Left hindlimb (tissue), 1 donor: ENCODE data around the gene PRDM11.

ENCODE experiments used
- DNase-seq: peaks from one replicate; pipeline ENCODE4 v3.0.0-alpha.2; 2018

PRDM11 gene

DNA sequence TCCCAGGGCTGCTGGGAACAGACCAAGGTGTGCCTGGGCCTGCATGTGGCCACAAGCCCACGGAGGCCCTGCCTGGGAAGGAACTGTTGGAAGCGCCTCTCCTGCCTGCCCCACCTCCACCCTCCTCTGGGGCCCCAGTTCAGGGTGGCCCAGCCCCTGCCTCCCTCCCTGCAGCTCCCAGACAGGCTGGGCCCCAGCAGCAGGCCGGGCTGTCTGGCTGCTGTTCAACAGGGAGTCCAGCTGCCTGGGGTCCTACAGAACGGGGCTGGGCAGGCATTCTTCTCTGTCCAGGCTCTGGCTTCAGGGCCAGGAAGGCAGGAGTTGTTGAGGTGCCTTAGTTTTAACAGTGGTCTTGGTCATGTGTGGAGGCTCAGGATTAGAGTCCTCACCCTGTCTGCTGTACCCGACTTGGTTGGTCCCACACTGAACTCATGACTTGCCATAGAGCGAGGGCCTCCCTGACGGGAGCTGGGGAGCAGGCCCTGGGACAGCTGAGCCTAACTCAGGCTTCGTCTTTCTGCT, 11.8 kb downstream of the PRDM11 start:
- DNase-seq, result peak; percentile 81

DNA sequence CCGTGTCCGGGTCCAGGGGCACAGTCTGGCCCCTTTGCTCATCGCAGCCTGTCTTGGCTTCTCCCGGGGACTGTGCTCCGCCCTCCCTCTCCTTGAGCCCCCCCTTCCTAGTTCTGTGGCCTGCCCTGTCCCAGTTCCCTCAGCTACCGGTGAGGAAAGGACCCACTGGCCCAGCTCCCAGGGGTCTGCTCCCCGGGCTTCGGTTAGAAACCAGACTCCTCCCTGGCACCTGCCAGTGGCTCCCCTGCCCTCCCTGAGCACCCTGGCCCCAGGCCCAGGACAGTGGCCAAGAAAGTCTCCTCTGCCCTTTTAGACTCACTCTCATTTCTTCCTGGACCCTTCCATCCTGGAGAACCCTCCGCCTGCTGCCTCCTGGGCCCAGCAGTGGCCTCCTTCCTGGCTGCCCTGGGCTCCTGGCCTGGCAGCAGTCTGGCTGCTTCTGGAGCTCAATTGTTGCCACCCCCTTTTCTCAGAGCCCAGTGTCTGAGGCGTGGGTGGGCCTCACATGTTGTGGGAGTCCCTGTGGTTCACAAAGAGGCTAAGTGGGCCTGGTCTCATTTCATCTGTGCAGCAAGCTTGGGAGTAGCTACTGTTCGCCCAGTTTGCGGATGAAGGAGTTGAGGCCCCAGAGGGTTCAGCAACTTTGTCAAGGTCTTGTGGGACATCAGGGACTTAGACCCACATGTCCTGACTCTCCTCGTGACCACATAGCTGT, 12.6 kb downstream of the PRDM11 start:
- DNase-seq, result no peak

DNA sequence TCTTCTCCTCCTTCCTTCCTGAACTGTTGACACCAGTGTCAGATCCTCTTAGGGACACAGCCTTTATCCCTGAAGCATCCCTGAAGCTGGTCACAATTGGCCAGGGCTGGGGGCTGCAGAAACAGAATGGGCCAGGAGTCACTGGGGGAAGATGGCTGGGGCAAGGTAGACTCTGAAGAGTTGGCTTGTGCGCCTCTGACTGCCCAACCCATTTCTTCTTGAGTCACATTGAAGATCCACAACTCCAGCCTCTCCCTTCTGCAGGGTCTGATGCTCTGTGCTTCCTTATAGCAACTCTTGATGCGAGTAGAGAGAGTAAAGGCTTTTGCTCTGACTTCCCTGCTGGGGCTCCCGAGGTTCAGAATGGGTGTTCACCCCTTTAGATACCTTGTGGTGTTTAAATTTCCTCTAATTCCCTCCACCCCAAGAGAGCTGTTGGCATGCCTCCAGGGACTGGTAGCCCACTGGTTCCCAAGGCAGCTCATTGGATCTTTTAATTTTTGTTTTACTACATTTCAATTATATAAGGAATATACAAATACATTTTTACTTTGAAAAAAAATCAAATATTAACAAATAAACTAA, 13.4 kb downstream of the PRDM11 start:
- DNase-seq, result no peak

DNA sequence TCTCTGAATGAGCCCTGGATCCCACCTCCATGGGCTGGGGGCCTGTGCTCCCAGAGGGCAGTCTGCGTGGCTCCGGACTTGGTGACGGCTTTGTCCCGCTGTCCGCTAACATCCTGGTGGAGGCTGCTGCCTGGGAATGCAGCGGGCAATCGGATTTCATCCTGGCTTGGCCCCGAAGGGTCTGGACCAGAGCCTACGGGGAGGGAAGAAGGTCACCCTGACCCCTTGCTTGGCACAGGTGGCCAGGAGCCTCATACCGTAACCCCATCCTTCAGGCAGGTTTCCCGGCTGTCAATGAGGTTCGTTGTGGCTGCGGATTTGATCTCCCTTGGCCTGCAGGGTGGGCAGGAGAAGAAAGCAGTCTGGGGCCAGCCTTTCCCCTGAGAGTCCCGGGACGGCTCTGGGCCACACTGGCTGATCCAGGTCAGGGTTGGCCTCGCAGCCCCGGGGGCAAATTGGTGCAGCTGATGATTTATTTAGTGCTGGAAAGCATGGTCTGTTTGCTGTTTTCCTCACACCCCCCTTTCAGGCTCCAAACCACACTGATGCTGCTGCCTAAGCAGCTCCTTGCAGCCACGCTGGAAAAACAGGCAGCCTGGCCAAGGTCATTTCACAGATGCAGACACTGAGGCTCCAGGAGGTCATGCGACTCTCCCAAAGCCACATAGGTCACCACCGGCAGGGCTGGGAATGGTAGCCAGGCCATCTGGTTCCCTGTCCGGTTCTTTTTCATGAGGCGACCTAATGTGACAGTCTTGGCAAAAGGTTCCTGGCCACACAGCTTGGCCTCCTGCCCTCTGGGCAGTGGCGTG, 15.0 kb downstream of the PRDM11 start:
- peak; percentile 42 for DNase-seq

DNA sequence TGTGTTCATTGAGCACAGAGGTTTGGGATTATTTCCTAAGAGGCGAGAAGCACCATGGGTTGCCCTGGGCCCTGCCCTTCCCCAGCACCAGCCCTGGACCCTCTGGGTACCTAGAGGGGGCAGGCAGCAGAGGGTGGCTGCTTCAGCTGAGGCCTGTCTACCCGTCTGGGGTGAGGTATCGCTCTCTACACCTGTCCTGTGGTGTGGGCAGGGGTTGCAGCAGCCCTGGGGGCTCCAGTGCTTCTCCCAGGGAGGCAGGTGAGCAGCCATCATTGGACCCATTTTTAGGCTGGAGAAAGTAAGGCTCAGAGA, 15.6 kb downstream of the PRDM11 start:
- DNase-seq, result no peak

- no peak for DNase-seq
Observed at GRCh38 chr11:45162916-45163879, 16.8 kb downstream of the PRDM11 start.

- no peak for DNase-seq
Observed at GRCh38 chr11:45163956-45164575, 17.6 kb downstream of the PRDM11 start.

DNA sequence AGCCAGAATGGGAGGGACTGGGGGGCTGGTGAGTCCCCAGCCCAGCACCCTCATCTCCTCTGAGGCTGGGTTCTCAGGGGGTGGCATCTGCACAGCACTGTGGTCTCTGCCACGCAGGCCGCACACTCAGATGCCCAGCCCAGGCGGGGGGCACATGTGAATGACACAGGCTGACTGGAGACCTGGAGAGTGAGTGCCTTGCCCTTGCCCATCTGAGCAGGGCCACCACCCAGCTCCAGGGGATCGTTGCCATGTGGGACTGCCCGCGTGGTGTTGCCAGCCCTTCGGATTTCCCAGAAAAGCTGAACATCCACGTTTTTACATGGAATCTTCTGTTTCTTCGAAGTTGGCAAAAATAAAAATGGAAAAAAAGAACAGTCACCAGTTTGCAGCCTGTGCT, 18.9 kb downstream of the PRDM11 start:
- no peak for DNase-seq

- no peak for DNase-seq
Observed at GRCh38 chr11:45165806-45166603, 19.6 kb downstream of the PRDM11 start.

GRCh38 chr11:45166604-45166897, 20.1 kb downstream of the PRDM11 start:
- DNase-seq, result no peak

GRCh38 chr11:45167283-45167682, 20.8 kb downstream of the PRDM11 start:
- DNase-seq, result no peak

DNA sequence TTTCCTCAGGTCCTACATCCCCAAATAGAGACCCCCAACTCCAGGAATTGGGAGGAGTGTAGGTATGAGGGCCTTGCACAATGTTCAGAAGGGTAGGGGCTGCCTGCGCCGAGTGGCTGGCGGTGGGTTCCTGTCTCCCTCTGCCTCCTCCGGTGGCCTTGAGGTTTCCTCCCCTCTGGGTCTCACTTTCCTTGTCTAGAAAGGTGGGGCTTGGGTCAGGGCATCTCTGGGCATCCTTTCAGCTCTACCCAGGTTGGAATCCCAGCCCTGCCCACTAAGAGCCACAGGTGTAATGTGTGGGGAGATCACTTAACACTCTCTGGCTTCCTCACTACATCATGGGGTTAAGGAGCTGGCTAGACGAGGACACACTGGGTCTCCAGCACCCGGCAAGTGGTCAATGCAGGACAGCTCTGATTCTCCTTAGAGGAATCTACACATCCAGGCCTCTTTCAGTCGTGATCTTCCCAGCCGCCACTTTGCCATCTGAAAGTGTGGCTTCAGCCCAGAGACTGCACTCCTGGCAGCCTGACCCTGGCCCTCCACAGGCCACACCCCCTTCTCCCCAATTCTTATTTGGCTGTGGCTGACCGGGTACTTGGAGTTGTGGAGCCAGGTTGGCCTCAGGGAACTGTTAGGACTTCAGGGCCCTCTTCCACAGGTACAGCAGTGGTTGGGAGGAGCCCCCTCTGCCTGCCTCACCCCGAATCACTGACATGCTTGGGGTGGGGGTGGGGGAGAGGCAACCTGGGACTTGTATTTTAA, 22.1 kb downstream of the PRDM11 start:
- no peak for DNase-seq

- no peak for DNase-seq
Observed at GRCh38 chr11:45169310-45170072, 23.1 kb downstream of the PRDM11 start.

GRCh38 chr11:45170484-45170883, 24.0 kb downstream of the PRDM11 start:
- DNase-seq, result no peak

DNA sequence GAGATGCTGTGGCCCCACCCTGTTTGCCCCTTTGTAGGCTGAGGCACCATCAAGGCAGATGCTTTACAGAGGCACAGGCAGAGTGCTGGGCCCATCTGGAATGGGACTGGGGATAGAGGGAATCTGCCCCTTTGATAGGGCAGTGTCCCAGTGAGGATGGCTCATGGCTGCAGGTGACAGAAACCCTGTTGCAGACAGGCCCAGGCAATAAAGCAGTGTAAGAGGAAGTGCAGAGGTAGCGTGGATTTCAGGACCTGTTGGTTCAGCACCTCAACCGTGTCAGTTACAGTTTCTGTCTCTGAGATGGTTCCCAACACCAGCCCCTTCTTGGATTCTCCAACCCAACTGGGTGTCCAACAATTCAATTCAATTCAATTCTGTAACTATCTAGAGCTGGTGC, 25.1 kb downstream of the PRDM11 start:
- no peak for DNase-seq

GRCh38 chr11:45173064-45173463, 26.6 kb downstream of the PRDM11 start:
- no peak for DNase-seq

DNA sequence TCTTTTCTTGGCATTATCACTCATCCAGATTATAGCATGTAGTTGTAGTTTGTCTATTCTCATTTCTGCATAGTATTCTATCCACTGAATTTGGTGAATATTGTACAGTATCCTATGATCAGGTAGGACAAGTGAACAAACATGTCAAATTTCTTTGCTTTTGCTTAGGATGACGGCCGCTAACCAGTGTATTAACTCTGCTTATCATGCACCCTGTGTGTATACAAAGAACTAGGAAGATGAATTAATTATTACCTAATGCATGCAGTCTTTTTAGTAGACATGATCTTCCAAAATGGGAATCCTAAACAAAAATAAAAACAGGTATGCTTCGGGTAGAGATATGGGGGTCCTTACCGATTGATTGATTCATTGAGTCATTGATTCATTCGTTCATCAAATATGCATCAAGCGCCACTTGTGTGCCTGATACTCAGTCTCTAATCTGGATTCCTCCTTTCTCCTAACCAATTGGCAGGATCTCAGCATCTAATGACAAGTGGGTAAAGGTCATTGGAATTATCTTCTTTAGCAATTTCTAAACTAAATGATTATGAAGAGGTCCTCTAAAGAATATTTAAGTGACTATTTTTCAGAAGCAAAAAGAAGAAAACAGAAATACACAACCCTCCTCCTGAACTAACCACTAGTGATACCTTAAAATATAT, 27.9 kb downstream of the PRDM11 start:
- no peak for DNase-seq

- DNase-seq, result no peak
Observed at GRCh38 chr11:45174963-45175362, 28.5 kb downstream of the PRDM11 start.

- no peak for DNase-seq
Observed at GRCh38 chr11:45176996-45177395, 30.6 kb downstream of the PRDM11 start.
